K562 (cell line): ENCODE measurements around the gene YLPM1. TPM values are rescaled to one million over a fixed set of nuclear protein-coding genes. Genes with fewer than 3 reads are reported as not detected.

ENCODE experiments used
- ARID3B ChIP-seq: fragments of 250-450 bp; sonication (Bioruptor Pico); IDR thresholded peaks from 2 replicates; pipeline ENCODE4 v1.4.0; 2020; ENCODE audit warnings: borderline replicate concordance
- BRF1 ChIP-seq: IDR thresholded peaks from 3 replicates; pipeline ENCODE4 v1.6.1; 2011; ENCODE audit warnings: borderline replicate concordance, mild to moderate bottlenecking; ENCODE audit not compliant: insufficient read length; ENCODE audit errors: extremely low read depth
- BRF2 ChIP-seq: IDR thresholded peaks from 3 replicates; pipeline ENCODE4 v1.6.1; 2011; ENCODE audit warnings: borderline replicate concordance, mild to moderate bottlenecking; ENCODE audit not compliant: insufficient read length, insufficient read depth
- CREM ChIP-seq: IDR thresholded peaks from 2 replicates; pipeline ENCODE4 v1.6.1; 2014; ENCODE audit warnings: antibody characterized with exemption, low read depth
- KDM2B ChIP-seq: fragments of 250-450 bp; sonication (Bioruptor Pico); IDR thresholded peaks from 2 replicates; pipeline ENCODE4 v1.8.0; 2021; ENCODE audit warnings: mild to moderate bottlenecking, moderate library complexity
- KLF16 ChIP-seq: IDR thresholded peaks from 2 replicates; pipeline ENCODE4 v1.6.1; 2016; ENCODE audit warnings: antibody characterized with exemption
- MED1 ChIP-seq: sonication (generic); formaldehyde crosslinking; IDR thresholded peaks from 2 replicates; pipeline ENCODE4 v1.8.1; 2023; ENCODE audit warnings: missing genetic modification reagents, borderline replicate concordance
- MTA3 ChIP-seq: fragments of 450-650 bp; formaldehyde crosslinking; IDR thresholded peaks from 2 replicates; pipeline ENCODE4 v1.6.1; 2017; ENCODE audit warnings: mild to moderate bottlenecking, borderline replicate concordance
- MYNN ChIP-seq, 2 experiments: sonication (generic); formaldehyde crosslinking in 1 of 2; IDR thresholded peaks; 2 replicates each; pipeline versions ENCODE4 v1.5.0 to v1.6.1; 2016 to 2020; ENCODE audit warnings: antibody characterized with exemption in 1 of 2, missing genetic modification reagents in 1 of 2
- NCOA6 ChIP-seq: fragments of 450-650 bp; IDR thresholded peaks from 2 replicates; pipeline ENCODE4 v1.6.1; 2017; ENCODE audit warnings: mild to moderate bottlenecking
- PURB ChIP-seq: sonication (generic); formaldehyde crosslinking; IDR thresholded peaks from 2 replicates; pipeline ENCODE4 v1.9.0; 2021; ENCODE audit warnings: low read depth, mild to moderate bottlenecking, missing genetic modification reagents
- RNF219 ChIP-seq: fragments of 250-450 bp; sonication (Bioruptor Pico); IDR thresholded peaks from 2 replicates; pipeline ENCODE4 v1.5.0; 2022; ENCODE audit warnings: mild to moderate bottlenecking
- ZNF551 ChIP-seq: fragments of 250-450 bp; sonication (Bioruptor Pico); IDR thresholded peaks from 2 replicates; pipeline ENCODE4 v1.5.0; 2021; ENCODE audit warnings: mild to moderate bottlenecking, moderate library complexity
- polyA plus RNA-seq, 8 experiments: library from polyadenylated mRNA; depleted of rRNA in 4 of 8; stranded (reverse) in 5 of 8; unstranded in 3 of 8; fragments of >200 nt; fragmentation: Nextera tagmentation in 2 of 8; fragmentation: Illumina TruSeq in 1 of 8; extraction: Ambion mirVana in 2 of 8; extraction: Trizol in 1 of 8; gene quantifications; 2 replicates each; pipeline versions ENCODE4 v1.2.1 to v1.2.3, GENCODE V29; 2011 to 2014; ENCODE audit warnings: inconsistent platforms in 1 of 8, missing spikeins in 1 of 8
- total RNA-seq, 7 experiments: library from RNA; depleted of rRNA in 6 of 7; stranded (reverse); fragments of >200 nt in 6 of 7; fragmentation: Illumina TruSeq in 2 of 7; extraction: Trizol in 2 of 7; gene quantifications; 2 replicates each; pipeline versions ENCODE4 v1.2.1 to v1.2.3, GENCODE V29; 2011 to 2021; ENCODE audit warnings: low replicate concordance in 1 of 7
- TF ChIP-seq, protein P1 (sequence below): fragments of 450-650 bp; IDR thresholded peaks from 2 replicates; pipeline ENCODE4 v1.6.1; 2016; ENCODE audit warnings: low read depth, mild to moderate bottlenecking, moderate library complexity
- TF ChIP-seq, protein P2 (sequence below): sonication (generic); formaldehyde crosslinking; IDR thresholded peaks from 2 replicates; pipeline ENCODE4 v1.8.1; 2023; ENCODE audit warnings: mild to moderate bottlenecking, missing genetic modification reagents
- TF ChIP-seq, protein P3 (sequence below): IDR thresholded peaks from 2 replicates; pipeline ENCODE4 v1.6.1; 2011; ENCODE audit warnings: borderline replicate concordance, low read depth, mild to moderate bottlenecking, moderate library complexity, low read length; ENCODE audit not compliant: insufficient read depth, poor library complexity, severe bottlenecking

The YLPM1 gene
- total and polyA plus RNA-seq, 9 of the 15 experiments (the other 6 are each of a cell fraction or from before 2014, with no cell fraction given), result 7.2 to 32.7 (median 14.6) TPM

DNA sequence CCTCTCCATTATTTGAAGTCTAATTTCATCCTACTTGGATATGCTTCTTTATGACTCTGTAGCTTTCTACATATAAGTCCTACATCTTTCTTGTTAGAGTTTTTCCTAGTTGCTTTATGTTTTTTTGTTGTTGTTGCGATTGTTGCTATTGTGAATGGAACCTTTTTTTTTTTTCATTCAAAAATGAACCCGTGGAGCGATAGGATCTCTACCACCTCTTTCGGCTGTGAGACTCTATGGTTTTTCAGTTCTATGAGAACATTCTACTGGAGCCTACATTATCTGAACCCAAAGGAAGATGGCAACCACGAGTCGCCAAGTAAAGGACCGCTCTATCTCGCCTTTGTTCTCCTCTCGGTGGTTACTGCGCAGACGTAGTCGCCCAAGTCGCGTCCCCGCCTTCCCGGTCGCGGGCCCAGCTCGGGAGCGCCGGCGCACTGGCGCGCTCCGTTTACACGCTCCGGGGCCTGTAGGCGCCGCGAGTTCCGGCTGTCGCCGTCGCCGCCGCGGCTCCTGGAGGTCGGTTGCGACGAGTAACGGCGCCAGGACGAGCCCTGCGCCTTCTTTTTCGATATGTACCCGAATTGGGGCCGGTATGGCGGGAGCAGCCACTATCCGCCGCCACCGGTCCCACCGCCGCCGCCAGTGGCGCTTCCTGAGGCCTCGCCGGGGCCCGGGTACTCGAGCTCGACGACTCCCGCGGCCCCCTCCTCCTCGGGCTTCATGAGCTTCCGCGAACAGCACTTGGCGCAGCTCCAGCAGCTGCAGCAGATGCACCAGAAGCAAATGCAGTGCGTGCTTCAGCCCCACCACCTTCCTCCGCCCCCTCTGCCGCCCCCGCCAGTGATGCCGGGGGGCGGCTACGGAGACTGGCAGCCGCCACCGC is at the start of gene YLPM1 (continued):
- TF ChIP-seq NCOA6 (no peak), MTA3 (no peak), ZNF551 (CRISPR knock-in tag) (no peak), MYNN (IDR thresholded peaks at IDR 0.05) (no peak), MYNN (CRISPR knock-in tag; IDR thresholded peaks at IDR 0.05) (no peak), PURB (CRISPR knock-in tag) (no peak), BRF1 (no peak), CREM (peak; percentile 79), BRF2 (no peak), MED1 (CRISPR knock-in tag) (no peak), KDM2B (no peak), RNF219 (no peak), ARID3B (CRISPR knock-in tag) (no peak), KLF16 (no peak)
- TF ChIP-seq, protein P1, sequence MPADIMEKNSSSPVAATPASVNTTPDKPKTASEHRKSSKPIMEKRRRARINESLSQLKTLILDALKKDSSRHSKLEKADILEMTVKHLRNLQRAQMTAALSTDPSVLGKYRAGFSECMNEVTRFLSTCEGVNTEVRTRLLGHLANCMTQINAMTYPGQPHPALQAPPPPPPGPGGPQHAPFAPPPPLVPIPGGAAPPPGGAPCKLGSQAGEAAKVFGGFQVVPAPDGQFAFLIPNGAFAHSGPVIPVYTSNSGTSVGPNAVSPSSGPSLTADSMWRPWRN, result no peak
- TF ChIP-seq, protein P2, sequence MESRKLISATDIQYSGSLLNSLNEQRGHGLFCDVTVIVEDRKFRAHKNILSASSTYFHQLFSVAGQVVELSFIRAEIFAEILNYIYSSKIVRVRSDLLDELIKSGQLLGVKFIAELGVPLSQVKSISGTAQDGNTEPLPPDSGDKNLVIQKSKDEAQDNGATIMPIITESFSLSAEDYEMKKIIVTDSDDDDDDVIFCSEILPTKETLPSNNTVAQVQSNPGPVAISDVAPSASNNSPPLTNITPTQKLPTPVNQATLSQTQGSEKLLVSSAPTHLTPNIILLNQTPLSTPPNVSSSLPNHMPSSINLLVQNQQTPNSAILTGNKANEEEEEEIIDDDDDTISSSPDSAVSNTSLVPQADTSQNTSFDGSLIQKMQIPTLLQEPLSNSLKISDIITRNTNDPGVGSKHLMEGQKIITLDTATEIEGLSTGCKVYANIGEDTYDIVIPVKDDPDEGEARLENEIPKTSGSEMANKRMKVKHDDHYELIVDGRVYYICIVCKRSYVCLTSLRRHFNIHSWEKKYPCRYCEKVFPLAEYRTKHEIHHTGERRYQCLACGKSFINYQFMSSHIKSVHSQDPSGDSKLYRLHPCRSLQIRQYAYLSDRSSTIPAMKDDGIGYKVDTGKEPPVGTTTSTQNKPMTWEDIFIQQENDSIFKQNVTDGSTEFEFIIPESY, result no peak; the same call in 1 of the 2 replicates
- TF ChIP-seq, protein P3, sequence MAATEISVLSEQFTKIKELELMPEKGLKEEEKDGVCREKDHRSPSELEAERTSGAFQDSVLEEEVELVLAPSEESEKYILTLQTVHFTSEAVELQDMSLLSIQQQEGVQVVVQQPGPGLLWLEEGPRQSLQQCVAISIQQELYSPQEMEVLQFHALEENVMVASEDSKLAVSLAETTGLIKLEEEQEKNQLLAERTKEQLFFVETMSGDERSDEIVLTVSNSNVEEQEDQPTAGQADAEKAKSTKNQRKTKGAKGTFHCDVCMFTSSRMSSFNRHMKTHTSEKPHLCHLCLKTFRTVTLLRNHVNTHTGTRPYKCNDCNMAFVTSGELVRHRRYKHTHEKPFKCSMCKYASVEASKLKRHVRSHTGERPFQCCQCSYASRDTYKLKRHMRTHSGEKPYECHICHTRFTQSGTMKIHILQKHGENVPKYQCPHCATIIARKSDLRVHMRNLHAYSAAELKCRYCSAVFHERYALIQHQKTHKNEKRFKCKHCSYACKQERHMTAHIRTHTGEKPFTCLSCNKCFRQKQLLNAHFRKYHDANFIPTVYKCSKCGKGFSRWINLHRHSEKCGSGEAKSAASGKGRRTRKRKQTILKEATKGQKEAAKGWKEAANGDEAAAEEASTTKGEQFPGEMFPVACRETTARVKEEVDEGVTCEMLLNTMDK, result peak; percentile 2
